Measurements from ENCODE around the gene PCDHB9.
"Not testable (repeated sequence)": the region's sequence is repeated elsewhere in the genome, so short reads cannot be mapped to it uniquely, and the experiment has no call there.

PCDHB9 gene

GRCh38 chr5:141201646-141202045 is 14.7 kb downstream of the PCDHB9 start:
- H3K27ac Mint-ChIP-seq; H3K4me1 Mint-ChIP-seq (ENCODE audit: low read depth); H3K4me3 Mint-ChIP-seq; H3K27me3 Mint-ChIP-seq; H3K36me3 Mint-ChIP-seq (ENCODE audit: low read depth); intact Hi-C loops (cut with micrococcal nuclease): not testable (repeated sequence)
- H3K9me3 Mint-ChIP-seq: peaks cover 58% of the 10 kb centered on the region

GRCh38 chr5:141208478-141208877 is 21.5 kb downstream of the PCDHB9 start, which contains the start of gene PCDHB12:
Gene PCDHB12 (plus strand): TSS chr5:141208719. CDS start chr5:141208908, 189 bp downstream.
- Mint-ChIP-seq H3K36me3 (ENCODE audit: low read depth) (no peaks in the 10 kb centered on the region), H3K9me3 (peaks cover 27% of the 10 kb centered on the region), H3K4me1 (ENCODE audit: low read depth) (no peaks in the 10 kb centered on the region), H3K27me3 (peaks cover 27% of the 10 kb centered on the region), H3K4me3 (no peak within 1 kb of the TSS), H3K27ac (no peak within 1 kb of the TSS)
- intact Hi-C loops (cut with micrococcal nuclease): no loop called here

- H3K9me3 Mint-ChIP-seq: peaks cover 36% of the 10 kb centered on the region
- not testable (repeated sequence) for H3K4me3 Mint-ChIP-seq
- H3K27me3 Mint-ChIP-seq: peaks cover 37% of the 10 kb centered on the region
These were observed 23.3 kb downstream of the PCDHB9 start for GRCh38 chr5:141210281-141210680.

GRCh38 chr5:141210849-141211248 is 23.9 kb downstream of the PCDHB9 start:
- intact Hi-C loops (cut with micrococcal nuclease): not testable (repeated sequence)
- H3K27me3 Mint-ChIP-seq: peaks cover 41% of the 10 kb centered on the region
- H3K9me3 Mint-ChIP-seq: peaks cover 41% of the 10 kb centered on the region

More at GRCh38 chr5:141210281-141210680, 23.3 kb downstream of the PCDHB9 start:
- H3K36me3 Mint-ChIP-seq (ENCODE audit: low read depth); H3K4me1 Mint-ChIP-seq (ENCODE audit: low read depth); H3K27ac Mint-ChIP-seq; intact Hi-C loops (cut with micrococcal nuclease): not testable (repeated sequence)

GRCh38 chr5:141213656-141214339 is 26.8 kb downstream of the PCDHB9 start, which contains the start of gene PCDHB13:
Gene PCDHB13 (plus strand): TSS chr5:141213919. CDS start chr5:141214124, 205 bp downstream.
- Mint-ChIP-seq H3K27me3 (peaks cover 45% of the 10 kb centered on the region), H3K9me3 (peaks cover 41% of the 10 kb centered on the region)
- H3K4me3 Mint-ChIP-seq; intact Hi-C loops (cut with micrococcal nuclease); H3K4me1 Mint-ChIP-seq (ENCODE audit: low read depth); H3K27ac Mint-ChIP-seq; H3K36me3 Mint-ChIP-seq (ENCODE audit: low read depth): not testable (repeated sequence)

More at GRCh38 chr5:141210849-141211248, 23.9 kb downstream of the PCDHB9 start:
- not testable (repeated sequence) for H3K4me1 Mint-ChIP-seq (ENCODE audit: low read depth); H3K27ac Mint-ChIP-seq; H3K4me3 Mint-ChIP-seq; H3K36me3 Mint-ChIP-seq (ENCODE audit: low read depth)

- H3K4me3 Mint-ChIP-seq; intact Hi-C loops (cut with micrococcal nuclease); H3K36me3 Mint-ChIP-seq (ENCODE audit: low read depth); H3K27ac Mint-ChIP-seq; H3K4me1 Mint-ChIP-seq (ENCODE audit: low read depth): not testable (repeated sequence)
- H3K9me3 Mint-ChIP-seq: peaks cover 45% of the 10 kb centered on the region
- H3K27me3 Mint-ChIP-seq: peaks cover 39% of the 10 kb centered on the region
These were observed 27.6 kb downstream of the PCDHB9 start for GRCh38 chr5:141214583-141214982.

GRCh38 chr5:141215504-141215903 is 28.5 kb downstream of the PCDHB9 start:
- H3K4me1 Mint-ChIP-seq (ENCODE audit: low read depth); H3K36me3 Mint-ChIP-seq (ENCODE audit: low read depth); H3K4me3 Mint-ChIP-seq; H3K27ac Mint-ChIP-seq; intact Hi-C loops (cut with micrococcal nuclease): not testable (repeated sequence)
- peaks cover 44% of the 10 kb centered on the region for H3K9me3 Mint-ChIP-seq
- H3K27me3 Mint-ChIP-seq: peaks cover 32% of the 10 kb centered on the region

- peaks cover 38% of the 10 kb centered on the region for H3K9me3 Mint-ChIP-seq
These were observed 29.1 kb downstream of the PCDHB9 start for GRCh38 chr5:141216035-141216434.

GRCh38 chr5:141223112-141223783 is 36.3 kb downstream of the PCDHB9 start, which contains the start of gene PCDHB14:
Gene PCDHB14 (plus strand): TSS chr5:141223343. CDS start chr5:141223506, 163 bp downstream.
- Mint-ChIP-seq H3K36me3 (ENCODE audit: low read depth) (no peaks in the 10 kb centered on the region), H3K9me3 (peaks cover 27% of the 10 kb centered on the region), H3K27ac (no peak within 1 kb of the TSS), H3K27me3 (peaks cover 28% of the 10 kb centered on the region), H3K4me3 (no peak within 1 kb of the TSS), H3K4me1 (ENCODE audit: low read depth) (no peaks in the 10 kb centered on the region)
- intact Hi-C loops (cut with micrococcal nuclease): no loop called here

More at GRCh38 chr5:141216035-141216434, 29.1 kb downstream of the PCDHB9 start:
- H3K36me3 Mint-ChIP-seq (ENCODE audit: low read depth); H3K27ac Mint-ChIP-seq; intact Hi-C loops (cut with micrococcal nuclease); H3K4me3 Mint-ChIP-seq; H3K4me1 Mint-ChIP-seq (ENCODE audit: low read depth): not testable (repeated sequence)
- H3K27me3 Mint-ChIP-seq: peaks cover 29% of the 10 kb centered on the region

GRCh38 chr5:141224844-141225243 is 37.9 kb downstream of the PCDHB9 start:
- Mint-ChIP-seq H3K9me3 (peaks cover 25% of the 10 kb centered on the region), H3K27me3 (peaks cover 28% of the 10 kb centered on the region)
- intact Hi-C loops (cut with micrococcal nuclease); H3K27ac Mint-ChIP-seq; H3K4me1 Mint-ChIP-seq (ENCODE audit: low read depth); H3K4me3 Mint-ChIP-seq; H3K36me3 Mint-ChIP-seq (ENCODE audit: low read depth): not testable (repeated sequence)

GRCh38 chr5:141225421-141225820 is 38.5 kb downstream of the PCDHB9 start:
- H3K9me3 Mint-ChIP-seq: peaks cover 19% of the 10 kb centered on the region
- peaks cover 28% of the 10 kb centered on the region for H3K27me3 Mint-ChIP-seq
- H3K4me3 Mint-ChIP-seq; H3K36me3 Mint-ChIP-seq (ENCODE audit: low read depth); H3K4me1 Mint-ChIP-seq (ENCODE audit: low read depth); H3K27ac Mint-ChIP-seq; intact Hi-C loops (cut with micrococcal nuclease): not testable (repeated sequence)

GRCh38 chr5:141234109-141234667 is 47.2 kb downstream of the PCDHB9 start:
- Mint-ChIP-seq H3K27ac (no peak overlapping the region), H3K9me3 (peaks cover 69% of the 10 kb centered on the region), H3K4me1 (ENCODE audit: low read depth) (no peaks in the 10 kb centered on the region), H3K36me3 (ENCODE audit: low read depth) (peaks cover 6% of the 10 kb centered on the region), H3K27me3 (peaks cover 25% of the 10 kb centered on the region), H3K4me3 (no peak overlapping the region)
- intact Hi-C loops (cut with micrococcal nuclease): no loop called here

GRCh38 chr5:141235922-141236321 is 49.0 kb downstream of the PCDHB9 start:
- peaks cover 34% of the 10 kb centered on the region for H3K27me3 Mint-ChIP-seq
- peaks cover 84% of the 10 kb centered on the region for H3K9me3 Mint-ChIP-seq
- H3K36me3 Mint-ChIP-seq (ENCODE audit: low read depth); intact Hi-C loops (cut with micrococcal nuclease); H3K4me1 Mint-ChIP-seq (ENCODE audit: low read depth); H3K27ac Mint-ChIP-seq; H3K4me3 Mint-ChIP-seq: not testable (repeated sequence)

Data from dendritic cell treated with granulocyte-macrophage colony-stimulating factor and Interleukin-4, amounts not matched to agents 40 ng/mL and 50 ng/mL, for 4 days (primary cell).